Testis (tissue), 3 donors: Measurements from ENCODE around the gene UBE2E2. TPM values are rescaled to one million over a fixed set of nuclear protein-coding genes. Genes with fewer than 3 reads are reported as not detected.

ENCODE experiments used
- DNase-seq: peaks from one replicate; pipeline ENCODE4 v3.0.0-alpha.2; 2019
- H3K27ac ChIP-seq, 2 donors: fragments of 200-600 bp; sonication (generic); one replicate each; pipeline ENCODE4 v1.5.1; 2019
- H3K27me3 ChIP-seq: fragments of 200-600 bp; sonication (generic); one replicate; pipeline ENCODE4 v1.5.1; 2019
- H3K36me3 ChIP-seq: fragments of 200-600 bp; sonication (generic); one replicate; pipeline ENCODE4 v1.5.1; 2017; ENCODE audit warnings: low read depth; ENCODE audit errors: missing control alignments
- H3K4me1 ChIP-seq: fragments of 200-600 bp; sonication (generic); one replicate; pipeline ENCODE4 v1.5.1; 2019
- H3K4me3 ChIP-seq, 2 donors: fragments of 200-600 bp; sonication (generic); one replicate each; pipeline ENCODE4 v1.5.1; 2017 to 2019
- H3K9me3 ChIP-seq: fragments of 200-600 bp; sonication (generic); one replicate; pipeline ENCODE4 v1.5.1; 2017
- CTCF ChIP-seq, 3 experiments: fragments of 450-650 bp in 2 of 3; fragments of 200-600 bp in 1 of 3; sonication (generic) in 1 of 3; IDR thresholded peaks; one replicate each; pipeline ENCODE4 v1.5.1; 2016 to 2019; ENCODE audit warnings: antibody characterized with exemption in 3 of 3, mild to moderate bottlenecking in 2 of 3, moderate library complexity in 1 of 3
- POLR2A ChIP-seq: fragments of 450-650 bp; IDR thresholded peaks from one replicate; pipeline ENCODE4 v1.6.1; 2017; ENCODE audit warnings: antibody characterized with exemption, mild to moderate bottlenecking, moderate library complexity
- WGBS, 2 donors: methylation state at CpG; one replicate each; pipeline ENCODE4 v1.1.5; 2018; 5-methylcytosine and 5-hydroxymethylcytosine counted together
- intact Hi-C: fragments of 100-400 bp; cut with DNase I; formaldehyde crosslinking; loops from one replicate; pipeline ENCODE4 v1.15.1; 2023; ENCODE audit warnings: low total_unique reads
- polyA plus RNA-seq: library from polyadenylated mRNA; stranded (reverse); fragments of 350-450 nt; fragmentation: Illumina TruSeq; extraction: RNeasy Lipid Tissue Mini Kit (QIAGEN cat#74804); gene quantifications from one replicate; pipeline ENCODE4 v1.2.3, GENCODE V29; 2014; ENCODE audit warnings: low read depth, low replicate concordance; ENCODE audit not compliant: insufficient read depth
- total RNA-seq, 2 donors: library from RNA; depleted of rRNA; stranded (reverse); fragments of >200 nt; gene quantifications; one replicate each; pipeline ENCODE4 v1.2.3, GENCODE V29; 2016

The UBE2E2 gene
- total and polyA plus RNA-seq, 3 donors from 2014 or later: 45.5 to 94.2 (median 48.7) TPM

GRCh38 chr3:23404246-23404645 lies 201.1 kb downstream of the UBE2E2 start:
- Histone ChIP-seq H3K27me3 (no peaks in the 10 kb centered on the region), H3K4me3 (no peak overlapping the region), H3K4me1 (no peaks in the 10 kb centered on the region), H3K36me3 (no peaks in the 10 kb centered on the region), H3K9me3 (no peaks in the 10 kb centered on the region), H3K27ac (no peak overlapping the region)
- DNase-seq: no peak
- TF ChIP-seq CTCF (IDR thresholded peaks at IDR 0.05) (no peak), POLR2A (no peak)
- intact Hi-C loops: no loop called here

- 100% methylated on average over 1 of the region's 1 CpG for WGBS, 2 donors
- intact Hi-C loops: no loop called here
Observed at GRCh38 chr3:23405081-23405480, 202.0 kb downstream of the UBE2E2 start.

GRCh38 chr3:23406601-23407000 lies 203.5 kb downstream of the UBE2E2 start:
- H3K27me3 ChIP-seq: no peaks in the 10 kb centered on the region
- TF ChIP-seq CTCF (IDR thresholded peaks at IDR 0.05) (no peak), POLR2A (no peak)
- WGBS, 2 donors: 35 to 43% methylated on average over 1 of the region's 1 CpG
- no peaks in the 10 kb centered on the region for H3K36me3 ChIP-seq
- H3K4me1 ChIP-seq: no peaks in the 10 kb centered on the region
- no peak overlapping the region for H3K27ac ChIP-seq
- no peak for DNase-seq
- intact Hi-C loops: no loop called here
- H3K4me3 ChIP-seq: no peak overlapping the region
- H3K9me3 ChIP-seq: no peaks in the 10 kb centered on the region

More at GRCh38 chr3:23405081-23405480, 202.0 kb downstream of the UBE2E2 start:
- no peak for DNase-seq
- Histone ChIP-seq H3K36me3 (no peaks in the 10 kb centered on the region), H3K4me3 (no peak overlapping the region), H3K27me3 (no peaks in the 10 kb centered on the region), H3K27ac (no peak overlapping the region), H3K4me1 (no peaks in the 10 kb centered on the region), H3K9me3 (no peaks in the 10 kb centered on the region)
- TF ChIP-seq POLR2A (no peak), CTCF (IDR thresholded peaks at IDR 0.05) (no peak)

- no peaks in the 10 kb centered on the region for H3K4me1 ChIP-seq
- WGBS, 2 donors: 88 to 97% methylated on average over 13 of the region's 13 CpGs
- H3K9me3 ChIP-seq: no peaks in the 10 kb centered on the region
- no peak overlapping the region for H3K27ac ChIP-seq
- no peak for TF ChIP-seq POLR2A
- TF ChIP-seq CTCF (IDR thresholded peaks at IDR 0.05): no peak
- intact Hi-C loops: no loop called here
- H3K27me3 ChIP-seq: no peaks in the 10 kb centered on the region
- H3K4me3 ChIP-seq: no peak overlapping the region
- H3K36me3 ChIP-seq: no peaks in the 10 kb centered on the region
- DNase-seq: no peak
Observed at GRCh38 chr3:23418026-23418425, 214.9 kb downstream of the UBE2E2 start.

GRCh38 chr3:23421811-23422516 lies 218.8 kb downstream of the UBE2E2 start:
- H3K4me3 ChIP-seq: no peak overlapping the region
- intact Hi-C loops: no loop called here
- 86 to 92% methylated on average over 3 of the region's 3 CpGs for WGBS, 2 donors
- no peak overlapping the region for H3K27ac ChIP-seq
- H3K4me1 ChIP-seq: no peaks in the 10 kb centered on the region
- DNase-seq: no peak
- no peaks in the 10 kb centered on the region for H3K9me3 ChIP-seq
- TF ChIP-seq POLR2A: no peak
- TF ChIP-seq CTCF (IDR thresholded peaks at IDR 0.05): no peak
- no peaks in the 10 kb centered on the region for H3K36me3 ChIP-seq
- H3K27me3 ChIP-seq: no peaks in the 10 kb centered on the region
